GM12878 (cell line): ENCODE data around the gene ANKRD62. TPM values are rescaled to one million over a fixed set of nuclear protein-coding genes. Genes with fewer than 3 reads are reported as not detected.

Experiments
- ATAC-seq: fragments of 200-7000 bp; cut with Tn5 transposase; 3 replicates; pipeline ENCODE4 v1.9.1; 2020; ENCODE audit warnings: mild to moderate bottlenecking, moderate library complexity
- BruUV-seq: library from RNA; stranded (reverse); fragments of 400-500 nt; replicated peaks from 2 replicates; lab custom pipeline; 2021; lab: Mats Ljungman, UMichigan
- CTCF ChIA-PET: fragments of 300-600 bp; sonication (Branson Sonifier 250); formaldehyde crosslinking; extraction: SDS; loops from one replicate; lab custom pipeline; 2021; ENCODE audit warnings: inconsistent platforms; lab: Yijun Ruan, JAX
- POLR2A ChIA-PET: fragments of 350-600 bp; formaldehyde crosslinking; extraction: SDS; loops from one replicate; lab custom pipeline; 2021; ENCODE audit warnings: inconsistent platforms; lab: Charles Lee
- RAD21 ChIA-PET: fragments of 300-600 bp; sonication (Branson Sonifier 250); formaldehyde crosslinking; loops from one replicate; lab custom pipeline; 2023; ENCODE audit warnings: antibody characterized with exemption; ENCODE audit not compliant: unreplicated experiment; lab: Charles Lee
- SMC1A ChIA-PET: fragments of 300-600 bp; sonication (Branson Sonifier 250); formaldehyde crosslinking; loops from one replicate; lab custom pipeline; 2023; ENCODE audit not compliant: unreplicated experiment, uncharacterized antibody; lab: Charles Lee
- DNase-seq: peaks from one replicate; pipeline ENCODE4 v3.0.0-alpha.2; 2011; ENCODE audit warnings: low read depth, low spot score
- FAIRE-seq: peaks from 3 replicates; lab custom pipeline; 2011; peaks lifted over from hg19 to GRCh38; lab: Jason Lieb, UNC
- H2AFZ ChIP-seq: 2 replicates; pipeline ENCODE4 v1.6.0; 2011; ENCODE audit warnings: low read depth, low read length, control low read depth; ENCODE audit not compliant: control insufficient read depth
- H3K27ac ChIP-seq: 2 replicates; pipeline ENCODE4 v1.5.1; 2011; ENCODE audit warnings: control low read depth; ENCODE audit not compliant: control insufficient read depth, insufficient read depth
- H3K27me3 ChIP-seq, 2 experiments: replicated peaks in 1 of 2; 2 replicates each; pipeline versions ENCODE4 v1.6.0 to v1.6.1; 2011; ENCODE audit warnings: low read length in 1 of 2; ENCODE audit not compliant: control insufficient read depth in 2 of 2, insufficient read depth in 2 of 2
- H3K36me3 ChIP-seq, 2 experiments: 2 replicates each; pipeline ENCODE4 v1.5.1; 2011; ENCODE audit warnings: low read length in 1 of 2; ENCODE audit not compliant: control insufficient read depth in 2 of 2, insufficient read depth in 2 of 2
- H3K4me1 ChIP-seq: 2 replicates; pipeline ENCODE4 v1.6.1; 2011; ENCODE audit warnings: mild to moderate bottlenecking, low read length, moderate library complexity, mixed read lengths; ENCODE audit not compliant: control insufficient read depth, insufficient read depth
- H3K4me2 ChIP-seq: 2 replicates; pipeline ENCODE4 v1.6.0; 2011; ENCODE audit warnings: control low read depth; ENCODE audit not compliant: control insufficient read depth, insufficient read depth
- H3K4me3 ChIP-seq: fragments of 200-600 bp; sonication (generic); 2 replicates; pipeline ENCODE4 v1.5.1; 2016
- H3K79me2 ChIP-seq: 2 replicates; pipeline ENCODE4 v1.6.0; 2011; ENCODE audit warnings: low read length; ENCODE audit not compliant: control insufficient read depth, insufficient read depth
- H3K9ac ChIP-seq: 2 replicates; pipeline ENCODE4 v1.8.0; 2011; ENCODE audit warnings: low read length, control low read depth, mixed read lengths; ENCODE audit not compliant: control insufficient read depth, insufficient read depth
- H3K9me3 ChIP-seq: replicated peaks from 3 replicates; pipeline ENCODE4 v1.5.1; 2011; ENCODE audit warnings: mild to moderate bottlenecking, low read length; ENCODE audit not compliant: control insufficient read depth, insufficient read depth
- H4K20me1 ChIP-seq: 2 replicates; pipeline ENCODE4 v1.6.0; 2011; ENCODE audit not compliant: control insufficient read depth, insufficient read depth
- CBFB ChIP-seq: IDR thresholded peaks from 2 replicates; pipeline ENCODE4 v1.6.1; 2016; ENCODE audit warnings: antibody characterized with exemption, low read depth
- CBX3 ChIP-seq: fragments of 200-600 bp; sonication (generic); IDR thresholded peaks from 2 replicates; pipeline ENCODE4 v1.6.1; 2016; ENCODE audit warnings: low read depth, borderline replicate concordance
- RB1 ChIP-seq: fragments of 450-650 bp; formaldehyde crosslinking; IDR thresholded peaks from 2 replicates; pipeline ENCODE4 v1.6.1; 2017; ENCODE audit warnings: mild to moderate bottlenecking, borderline replicate concordance
- RBBP5 ChIP-seq: fragments of 200-600 bp; sonication (generic); conservative IDR thresholded peaks from 2 replicates; pipeline ENCODE4 v1.6.1; 2016
- SREBF2 ChIP-seq: IDR thresholded peaks from 2 replicates; pipeline ENCODE4 v1.6.1; 2012; ENCODE audit warnings: mild to moderate bottlenecking, low read length
- SUZ12 ChIP-seq: fragments of 200-600 bp; sonication (generic); IDR thresholded peaks from one replicate; pipeline ENCODE4 v1.6.1; 2018; ENCODE audit warnings: antibody characterized with exemption, mild to moderate bottlenecking; ENCODE audit not compliant: unreplicated experiment
- TAF1 ChIP-seq: IDR thresholded peaks from 2 replicates; pipeline ENCODE4 v1.6.1; 2011; ENCODE audit warnings: mild to moderate bottlenecking, low read depth, low read length, borderline replicate concordance
- TCF3 ChIP-seq: IDR thresholded peaks from 2 replicates; pipeline ENCODE4 v1.6.1; 2012; ENCODE audit warnings: low read depth, mild to moderate bottlenecking, low read length, borderline replicate concordance; ENCODE audit not compliant: insufficient read depth
- TCF7 ChIP-seq: IDR thresholded peaks from 2 replicates; pipeline ENCODE4 v1.6.1; 2014; ENCODE audit warnings: antibody characterized with exemption, borderline replicate concordance
- WGBS: methylation state at CpG from one replicate; pipeline ENCODE4 v1.1.6; 2016; ENCODE audit warnings: low lambda C conversion rate; ENCODE audit not compliant: insufficient replicate concordance, insufficient coverage; ENCODE audit errors: missing lambda C conversion rate; 5-methylcytosine and 5-hydroxymethylcytosine counted together
- in situ Hi-C: fragments of 300-500 bp; cut with MboI; formaldehyde crosslinking; loops from 9 replicates; pipeline ENCODE4 v1.14.3; 2018; ENCODE audit warnings: mixed read lengths
- intact Hi-C: fragments of 100-400 bp; cut with micrococcal nuclease; formaldehyde crosslinking; loops from one replicate; pipeline ENCODE4 v1.14.2; 2022; ENCODE audit not compliant: unreplicated experiment
- polyA plus RNA-seq, 11 experiments: library from polyadenylated mRNA; depleted of rRNA in 4 of 11; unstranded in 6 of 11; stranded (reverse) in 5 of 11; fragments of >200 nt; fragmentation: Nextera tagmentation in 4 of 11; fragmentation: Illumina TruSeq in 1 of 11; extraction: Ambion mirVana in 4 of 11; extraction: Trizol in 1 of 11; gene quantifications; 1 replicate in 1 of 11; 2 replicates in 10 of 11; pipeline versions ENCODE4 v1.2.1 to v1.2.3, GENCODE V29; 2011 to 2016; ENCODE audit warnings: inconsistent platforms in 2 of 11, missing spikeins in 2 of 11, low read depth in 1 of 11
- total RNA-seq, 4 experiments: library from RNA; depleted of rRNA in 3 of 4; stranded (reverse); fragments of >200 nt in 3 of 4; fragmentation: Illumina TruSeq in 1 of 4; extraction: Trizol in 1 of 4; gene quantifications; 2 replicates each; pipeline versions ENCODE4 v1.2.1 to v1.2.3, GENCODE V29; 2013 to 2021
- TF ChIP-seq, protein P1 (sequence below): fragments of 450-650 bp; IDR thresholded peaks from 2 replicates; pipeline ENCODE4 v1.6.1; 2017; ENCODE audit warnings: low read depth, mild to moderate bottlenecking, moderate library complexity

Gene ANKRD62
- total and polyA plus RNA-seq, 10 of the 15 experiments (the other 5 are each of a cell fraction or from before 2014, with no cell fraction given), result not detected

DNA sequence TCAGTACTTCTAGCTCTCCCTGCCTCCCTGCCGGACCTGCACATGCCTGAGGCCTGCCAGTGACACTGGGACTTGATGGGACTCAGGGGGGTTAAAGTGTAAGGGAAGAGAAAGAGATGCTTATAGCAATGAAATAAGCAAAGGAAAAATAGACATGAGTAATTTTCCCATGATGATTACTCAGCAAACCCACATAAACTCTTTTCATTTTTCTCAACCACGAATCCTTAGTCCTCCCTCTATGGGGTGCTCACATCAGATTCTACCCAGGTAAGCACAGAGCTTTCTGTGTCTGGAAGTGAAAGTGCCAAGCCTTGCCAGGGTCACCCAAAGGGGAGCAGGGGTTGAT is 44.8 kb upstream of the ANKRD62 start:
- in situ Hi-C loops, result no loop called here
- Histone ChIP-seq H2AFZ (no peak overlapping the region), H3K27me3 (no peaks in the 10 kb centered on the region), H3K9me3 (no peaks in the 10 kb centered on the region), H3K4me3 (no peak overlapping the region), H3K9ac (no peak overlapping the region), H3K36me3 (no peaks in the 10 kb centered on the region), H3K79me2 (no peaks in the 10 kb centered on the region), H4K20me1 (no peaks in the 10 kb centered on the region), H3K27ac (peak overlapping the region; percentile 8; the same call in 1 of the 2 replicates), H3K4me1 (peaks cover 32% of the 10 kb centered on the region), H3K4me2 (peak overlapping the region; percentile 98; the same call in 1 of the 2 replicates)
- ChIA-PET SMC1A (interaction anchor here (1.4 to 2.2 kb wide), 2 partner anchors 16 to 111 kb away, joined by 3 to 8 read pairs; no protein-coding TSS in a partner anchor), RAD21 (no interaction called here), POLR2A (no interaction called here), CTCF (interaction anchor here (0.9 to 3.2 kb wide), 4 partner anchors 10 to 187 kb away, joined by 3 to 16 read pairs (median 6); no protein-coding TSS in a partner anchor)
- DNase-seq (no peak), FAIRE-seq (no peak), ATAC-seq (no peak)
- BruUV-seq, result no TSS peak
- intact Hi-C loops, result no loop called here
- WGBS, result 54% methylated on average over 2 of the region's 2 CpGs
- TF ChIP-seq SREBF2 (no peak), RBBP5 (no peak), CBX3 (no peak)

DNA sequence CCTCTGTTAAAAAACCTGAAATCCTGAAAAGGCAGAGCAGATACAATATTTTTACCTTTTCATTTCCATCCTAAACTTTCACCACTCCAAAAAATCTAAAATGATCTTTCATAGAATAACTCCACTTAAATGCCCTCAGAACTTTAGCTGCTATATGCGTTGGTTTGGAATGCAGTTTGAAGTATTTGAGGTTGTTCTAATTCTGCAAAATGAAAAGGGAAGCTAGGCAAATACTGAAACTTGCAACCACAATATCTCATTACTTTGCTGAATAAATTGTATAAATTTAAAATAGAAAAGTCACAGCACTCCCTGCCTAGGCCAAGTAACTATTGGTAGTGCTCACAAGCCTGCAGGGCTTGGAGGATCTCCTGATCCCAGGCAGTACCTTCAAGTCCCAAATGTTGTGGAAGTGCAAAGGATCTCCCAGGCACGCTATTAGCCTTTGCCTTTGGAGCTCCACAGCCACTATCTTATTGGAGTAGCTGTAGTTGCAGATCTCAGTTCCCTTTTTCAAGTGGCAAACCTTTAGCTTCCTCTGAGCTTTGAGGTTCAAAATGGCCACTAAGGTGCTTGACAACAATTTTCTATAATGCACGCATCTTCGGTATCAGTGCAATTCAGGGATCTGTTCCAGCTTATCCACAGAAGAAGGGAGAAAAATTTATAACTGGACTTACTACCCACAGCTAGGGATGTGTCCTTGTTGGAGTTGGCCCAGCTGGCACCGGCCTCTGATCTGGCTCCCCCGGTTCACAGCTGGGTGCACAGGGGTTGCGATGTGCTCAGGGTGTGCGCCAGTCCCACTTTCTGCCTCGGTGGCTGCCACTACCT is 43.4 kb upstream of the ANKRD62 start:
- no peaks in the 10 kb centered on the region for H3K27me3 ChIP-seq
- ChIA-PET CTCF (interaction anchor here (1.0 to 3.2 kb wide), 6 partner anchors 12 to 394 kb away, joined by 3 to 16 read pairs (median 6); no protein-coding TSS in a partner anchor), RAD21 (interaction anchor here (1.7 kb wide), 1 partner anchor 49 kb away, joined by 3 read pairs; no protein-coding TSS in a partner anchor), SMC1A (interaction anchor here (0.8 to 2.2 kb wide), 7 partner anchors 17 to 268 kb away, joined by 3 to 8 read pairs (median 3); no protein-coding TSS in a partner anchor), POLR2A (no interaction called here)
- ATAC-seq, result peak; percentile 97
- H3K4me1 ChIP-seq, result peaks cover 32% of the 10 kb centered on the region
- H4K20me1 ChIP-seq, result no peaks in the 10 kb centered on the region
- peak; percentile 84 for FAIRE-seq
- H3K27ac ChIP-seq, result peak overlapping the region; percentile 73
- under 1% methylated on average over 9 of the region's 9 CpGs for WGBS
- H3K79me2 ChIP-seq, result no peaks in the 10 kb centered on the region
- peak overlapping the region; percentile 24; the same call in 1 of the 2 replicates for H3K4me3 ChIP-seq
- no peak overlapping the region; the same call in 1 of the 2 replicates for H3K9ac ChIP-seq
- peak; percentile 59 for DNase-seq
- no TSS peak for BruUV-seq
- no peaks in the 10 kb centered on the region for H3K36me3 ChIP-seq
- peak overlapping the region; percentile 68 for H2AFZ ChIP-seq
- peak overlapping the region; percentile 98 for H3K4me2 ChIP-seq
- no peaks in the 10 kb centered on the region for H3K9me3 ChIP-seq
- in situ Hi-C loops, result no loop called here
- intact Hi-C loops, result no loop called here
- TF ChIP-seq, protein P1, sequence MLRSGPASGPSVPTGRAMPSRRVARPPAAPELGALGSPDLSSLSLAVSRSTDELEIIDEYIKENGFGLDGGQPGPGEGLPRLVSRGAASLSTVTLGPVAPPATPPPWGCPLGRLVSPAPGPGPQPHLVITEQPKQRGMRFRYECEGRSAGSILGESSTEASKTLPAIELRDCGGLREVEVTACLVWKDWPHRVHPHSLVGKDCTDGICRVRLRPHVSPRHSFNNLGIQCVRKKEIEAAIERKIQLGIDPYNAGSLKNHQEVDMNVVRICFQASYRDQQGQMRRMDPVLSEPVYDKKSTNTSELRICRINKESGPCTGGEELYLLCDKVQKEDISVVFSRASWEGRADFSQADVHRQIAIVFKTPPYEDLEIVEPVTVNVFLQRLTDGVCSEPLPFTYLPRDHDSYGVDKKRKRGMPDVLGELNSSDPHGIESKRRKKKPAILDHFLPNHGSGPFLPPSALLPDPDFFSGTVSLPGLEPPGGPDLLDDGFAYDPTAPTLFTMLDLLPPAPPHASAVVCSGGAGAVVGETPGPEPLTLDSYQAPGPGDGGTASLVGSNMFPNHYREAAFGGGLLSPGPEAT, result peak; percentile 88
- peak; percentile 59; the same call in 1 of the 2 replicates for TF ChIP-seq CBFB
- TF ChIP-seq RB1, result no peak
- TF ChIP-seq TCF7, result no peak
- no peak for TF ChIP-seq TAF1
- 0 out of 2 replicates have a peak, but pooled peaks have one; percentile 7 for TF ChIP-seq TCF3
- TF ChIP-seq SUZ12, result no peak
